SHP77 (cell line): ENCODE results near the gene RABL2A.
"Not testable (repeated sequence)": the region's sequence is repeated elsewhere in the genome, so short reads cannot be mapped to it uniquely, and the experiment has no call there.

Experiments used
- DNase-seq, 2 experiments: peaks; one replicate each; lab custom pipeline; 2025; lab: John Stamatoyannopoulos, UW

Gene RABL2A

DNA sequence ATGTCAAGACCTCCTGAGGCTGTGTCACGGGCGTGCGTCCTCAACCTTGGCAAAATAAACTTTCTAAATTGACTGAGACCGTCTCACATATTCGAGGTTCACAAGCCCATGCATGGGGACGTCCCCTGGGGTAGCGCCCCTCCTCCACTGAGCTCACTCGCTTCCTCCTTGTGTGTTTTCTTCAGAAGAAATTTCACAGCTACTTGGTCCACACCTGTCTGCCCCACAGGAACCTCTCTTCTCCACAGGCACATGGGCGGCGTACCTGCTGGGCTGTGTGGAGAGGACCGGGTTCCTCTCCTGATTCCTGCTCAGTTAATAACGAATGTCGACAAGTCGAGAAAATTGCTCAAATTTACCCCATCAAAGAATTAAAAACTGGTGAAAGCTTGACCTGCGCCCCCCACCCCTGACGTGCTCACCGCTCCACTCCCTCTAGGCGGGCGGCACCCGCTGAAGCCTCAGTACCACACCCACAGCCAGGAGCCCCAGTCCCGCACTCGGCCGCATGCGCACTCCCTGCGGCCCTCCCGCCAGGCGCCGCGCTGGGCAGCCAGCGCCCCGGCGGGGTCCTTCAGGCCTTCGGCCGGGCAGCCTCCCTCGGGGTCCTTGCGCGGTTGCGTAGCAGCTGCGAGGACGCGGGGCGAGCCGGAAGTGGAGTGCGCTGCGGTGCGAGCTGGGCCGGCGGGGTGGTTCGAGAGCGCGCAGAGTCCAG lies at the start of gene RABL2A:
Gene RABL2A, plus strand, starts transcription at position 651 of the 715 bp plus-strand sequence. CDS start 1,341 bp downstream, outside the sequence.
- DNase-seq: not testable (repeated sequence)

GRCh38 chr2:113578508-113578907 lies 48.6 kb upstream of the RABL2A start:
- DNase-seq: not testable (repeated sequence)

DNA sequence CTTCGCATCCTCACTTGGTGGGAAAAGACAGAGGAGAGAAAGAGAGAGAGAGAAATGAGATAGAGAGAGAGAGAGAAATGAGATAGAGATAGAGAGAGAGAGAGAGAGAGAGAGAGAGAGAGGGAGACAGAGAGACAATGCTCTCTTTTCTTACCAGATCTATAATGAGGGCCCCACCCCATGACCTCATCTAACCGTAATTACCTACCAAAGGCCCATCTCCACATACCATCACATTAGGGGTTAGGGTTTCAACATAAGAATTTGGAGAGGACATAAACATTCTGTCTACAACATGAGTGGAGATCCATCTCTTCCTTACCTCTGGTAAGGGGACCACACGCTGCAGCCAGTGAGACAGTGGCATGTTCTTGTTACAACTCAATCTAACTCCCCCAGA lies 44.6 kb upstream of the RABL2A start:
- not testable (repeated sequence) for DNase-seq

DNA sequence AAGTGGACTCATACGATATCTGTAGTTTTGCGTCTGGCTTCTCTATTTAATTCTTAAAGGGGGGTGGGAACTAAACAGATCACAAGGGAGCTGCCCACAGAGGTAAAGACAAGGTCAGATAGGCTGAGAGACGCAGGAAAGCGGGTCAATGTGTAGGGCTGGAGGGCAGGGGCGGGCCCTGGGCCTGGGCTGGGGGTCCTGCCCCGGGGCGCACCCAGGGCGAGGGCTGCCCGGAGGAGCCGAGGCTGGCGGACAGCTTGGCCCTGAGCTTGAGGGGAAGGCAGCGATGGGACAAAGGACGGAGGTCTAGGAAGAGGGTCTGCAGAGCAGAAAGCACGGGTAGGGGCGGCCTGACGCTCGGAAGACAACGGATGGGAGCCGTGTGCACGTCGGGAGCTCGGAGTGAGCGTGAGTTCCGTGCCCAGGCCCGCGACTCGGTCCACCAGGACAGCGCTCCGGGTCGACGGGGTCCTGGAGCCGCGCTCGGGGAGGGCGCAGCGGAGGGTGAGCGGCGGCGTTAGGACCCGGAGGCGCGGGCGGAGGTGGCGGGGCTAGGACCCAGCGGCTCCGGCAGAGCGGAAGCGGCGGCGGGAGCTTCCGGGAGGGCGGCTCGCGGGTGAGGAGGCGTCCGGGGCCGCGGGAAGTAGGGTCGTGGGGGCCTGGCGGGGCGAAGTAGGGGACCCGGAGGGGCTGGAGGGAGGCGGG lies 43.4 kb upstream of the RABL2A start:
- DNase-seq: not testable (repeated sequence)

DNA sequence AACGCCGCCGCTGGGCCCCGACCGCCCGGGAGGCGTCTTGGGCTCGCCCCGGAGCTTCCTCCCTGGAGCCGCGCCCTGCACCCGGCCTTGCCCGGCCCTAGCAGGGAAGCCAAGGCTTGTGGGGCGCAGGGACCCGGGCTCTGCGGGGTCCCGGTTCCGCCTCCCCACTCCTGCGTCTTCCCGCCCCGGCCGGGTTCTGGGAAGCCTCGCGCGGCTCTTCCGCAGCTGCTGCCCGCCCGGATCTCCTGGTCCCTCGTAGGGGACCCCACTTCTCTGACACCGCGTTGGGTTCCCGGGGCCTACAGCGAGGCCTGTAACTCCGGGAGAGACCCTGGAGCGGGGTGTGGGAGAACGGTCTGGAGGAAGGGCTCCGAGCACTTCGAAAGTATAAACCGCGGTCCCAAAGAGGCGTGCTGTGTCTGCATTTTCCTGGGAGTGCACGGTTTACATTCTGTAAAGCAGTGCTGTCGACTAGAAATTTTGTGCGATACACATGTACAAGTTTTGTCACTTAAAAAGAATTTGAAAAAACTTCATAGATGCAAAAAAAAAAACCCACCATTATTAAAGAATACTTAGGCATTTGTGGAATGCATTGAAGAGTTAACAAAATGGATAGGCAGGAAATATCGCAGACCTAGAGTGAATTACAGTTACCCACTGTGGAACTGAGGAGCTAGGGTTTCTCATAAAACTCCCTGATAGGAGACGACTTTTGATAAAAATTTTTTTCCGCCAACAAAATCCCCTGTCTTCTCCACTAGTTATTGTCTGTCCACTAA lies 42.6 kb upstream of the RABL2A start:
- DNase-seq: not testable (repeated sequence)

DNA sequence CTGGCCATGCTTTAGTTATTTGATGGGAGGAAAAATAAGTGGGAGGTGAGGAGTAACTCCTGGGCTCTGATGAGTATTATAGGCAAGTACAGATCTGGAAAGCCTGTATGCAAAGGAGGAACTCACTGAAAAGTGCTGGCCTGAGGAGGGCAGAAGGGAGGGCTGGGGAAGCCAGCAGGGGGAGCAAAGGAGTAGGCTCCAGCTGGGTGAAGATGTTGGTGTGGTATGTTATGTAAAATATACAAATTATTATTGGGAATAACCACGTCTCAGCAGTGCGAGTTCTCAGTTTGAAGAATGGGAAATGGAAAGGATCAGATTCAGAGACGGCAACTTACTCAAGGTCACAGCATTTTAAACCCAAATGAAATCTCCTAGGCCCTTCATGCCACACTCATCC lies 39.9 kb upstream of the RABL2A start:
- DNase-seq: not testable (repeated sequence)

- not testable (repeated sequence) for DNase-seq
Measured at GRCh38 chr2:113589591-113589990, 37.5 kb upstream of the RABL2A start.

DNA sequence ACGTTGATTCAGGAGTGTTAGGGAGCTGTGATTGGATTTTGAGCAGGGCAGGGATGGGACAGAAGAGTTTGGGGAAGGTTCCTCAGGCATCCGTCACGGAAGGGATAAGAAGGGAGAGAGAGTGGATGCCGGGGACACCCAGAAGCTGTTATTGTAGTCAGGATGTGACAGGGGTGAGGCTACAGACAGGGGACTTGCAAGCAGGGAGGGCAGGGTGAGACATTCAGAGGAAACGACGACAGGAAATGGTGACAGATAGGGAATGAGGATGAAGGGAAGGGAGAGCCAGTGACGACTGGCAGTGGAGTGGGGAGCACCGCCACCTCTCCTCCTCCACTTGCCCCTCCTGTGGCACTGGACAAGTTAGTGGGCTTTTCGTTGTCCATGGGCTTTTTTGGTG lies 35.1 kb upstream of the RABL2A start:
- not testable (repeated sequence) for DNase-seq

GRCh38 chr2:113593280-113593679 lies 33.8 kb upstream of the RABL2A start:
- DNase-seq: not testable (repeated sequence)

DNA sequence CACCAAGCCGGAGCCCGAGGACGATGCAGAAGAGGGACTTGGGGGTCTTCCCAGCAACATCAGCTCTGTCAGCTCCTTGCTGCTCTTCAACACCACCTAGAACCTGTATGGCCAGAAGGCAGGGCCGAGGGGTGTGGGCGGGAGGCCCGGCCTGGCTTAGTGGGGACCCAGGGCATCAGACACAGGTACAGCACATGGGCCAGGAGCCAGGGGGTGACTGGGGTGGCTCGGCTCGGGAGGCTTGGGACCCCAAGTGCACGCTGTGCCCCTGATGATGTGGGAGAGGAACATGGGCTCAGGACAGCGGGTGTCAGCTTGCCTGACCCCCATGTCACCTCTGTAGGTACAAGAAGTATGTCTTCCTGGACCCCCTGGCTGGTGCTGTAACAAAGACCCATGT lies 31.3 kb upstream of the RABL2A start:
- not testable (repeated sequence) for DNase-seq

DNA sequence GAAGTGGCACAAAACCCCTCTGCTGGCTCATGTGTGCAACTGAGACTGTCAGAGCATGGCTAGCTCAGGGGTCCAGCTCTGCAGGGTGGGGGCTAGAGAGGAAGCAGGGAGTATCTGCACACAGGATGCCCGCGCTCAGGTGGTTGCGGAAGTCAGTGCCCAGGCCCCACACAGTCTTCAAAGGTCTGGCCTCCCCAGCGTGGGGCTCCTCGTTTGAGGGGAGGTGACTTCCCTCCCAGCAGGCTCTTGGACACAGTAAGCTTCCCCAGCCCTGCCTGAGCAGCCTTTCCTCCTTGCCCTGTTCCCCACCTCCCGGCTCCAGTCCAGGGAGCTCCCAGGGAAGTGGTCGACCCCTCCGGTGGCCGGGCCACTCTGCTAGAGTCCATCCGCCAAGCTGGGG lies 29.9 kb upstream of the RABL2A start:
- not testable (repeated sequence) for DNase-seq

GRCh38 chr2:113597572-113597971 lies 29.5 kb upstream of the RABL2A start:
- not testable (repeated sequence) for DNase-seq

GRCh38 chr2:113598180-113598579 lies 28.9 kb upstream of the RABL2A start:
- DNase-seq: not testable (repeated sequence)

DNA sequence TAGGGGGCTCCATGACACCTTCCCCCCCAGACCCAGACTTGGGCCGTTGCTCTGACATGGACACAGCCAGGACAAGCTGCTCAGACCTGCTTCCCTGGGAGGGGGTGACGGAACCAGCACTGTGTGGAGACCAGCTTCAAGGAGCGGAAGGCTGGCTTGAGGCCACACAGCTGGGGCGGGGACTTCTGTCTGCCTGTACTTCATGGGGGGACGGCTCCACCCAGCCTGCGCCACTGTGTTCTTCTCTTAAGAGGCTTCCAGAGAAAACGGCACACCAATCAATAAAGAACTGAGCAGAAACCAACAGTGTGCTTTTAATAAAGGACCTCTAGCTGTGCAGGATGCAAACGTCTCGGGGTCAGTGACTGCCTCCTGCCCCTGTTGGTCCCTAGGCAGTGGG lies 28.3 kb upstream of the RABL2A start:
- not testable (repeated sequence) for DNase-seq

DNA sequence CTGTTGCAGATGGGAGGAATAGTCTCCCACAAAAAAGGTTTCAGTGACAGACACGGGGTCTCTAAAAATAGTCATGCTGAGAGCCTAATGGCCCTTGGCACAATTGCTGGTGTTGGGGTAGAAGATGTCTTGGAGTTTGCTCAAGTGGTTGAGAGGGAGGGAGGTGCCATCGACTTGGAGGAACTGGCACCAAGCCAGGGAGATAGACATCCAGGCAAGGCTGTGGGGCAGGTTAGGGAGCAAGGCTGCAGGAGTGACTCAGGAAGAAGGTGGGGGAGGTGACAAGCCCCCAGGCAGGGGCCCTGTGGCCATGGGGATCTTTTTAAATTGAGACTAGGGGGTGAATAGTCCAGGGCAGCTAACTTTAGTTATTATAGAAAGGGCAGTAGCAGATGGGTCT lies 27.9 kb upstream of the RABL2A start:
- DNase-seq: not testable (repeated sequence)

- DNase-seq: not testable (repeated sequence)
Measured at GRCh38 chr2:113602040-113602769, 24.9 kb upstream of the RABL2A start.

- no peak for DNase-seq
Measured at GRCh38 chr2:113602869-113603466, 24.1 kb upstream of the RABL2A start.

GRCh38 chr2:113603467-113604084 lies 23.5 kb upstream of the RABL2A start:
- not testable (repeated sequence) for DNase-seq

DNA sequence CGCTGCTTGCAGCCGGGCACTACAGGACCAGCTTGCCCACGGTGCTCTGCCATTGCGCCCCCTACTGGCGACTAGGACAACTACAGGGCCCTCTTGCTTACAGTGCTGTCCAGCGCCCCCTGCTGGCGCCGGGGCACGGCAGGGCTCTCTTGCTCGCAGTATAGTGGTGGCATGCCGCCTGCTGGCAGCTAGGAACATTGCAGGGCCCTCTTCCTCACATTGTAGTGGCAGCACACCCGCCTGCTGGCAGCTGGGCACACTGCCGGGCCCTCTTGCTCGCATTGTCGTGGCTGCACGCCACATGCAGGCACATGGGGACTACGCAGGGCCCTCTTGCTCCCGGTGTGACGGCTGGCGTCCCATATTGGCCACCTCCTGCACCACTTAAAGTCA lies 23.0 kb upstream of the RABL2A start:
- not testable (repeated sequence) for DNase-seq

DNA sequence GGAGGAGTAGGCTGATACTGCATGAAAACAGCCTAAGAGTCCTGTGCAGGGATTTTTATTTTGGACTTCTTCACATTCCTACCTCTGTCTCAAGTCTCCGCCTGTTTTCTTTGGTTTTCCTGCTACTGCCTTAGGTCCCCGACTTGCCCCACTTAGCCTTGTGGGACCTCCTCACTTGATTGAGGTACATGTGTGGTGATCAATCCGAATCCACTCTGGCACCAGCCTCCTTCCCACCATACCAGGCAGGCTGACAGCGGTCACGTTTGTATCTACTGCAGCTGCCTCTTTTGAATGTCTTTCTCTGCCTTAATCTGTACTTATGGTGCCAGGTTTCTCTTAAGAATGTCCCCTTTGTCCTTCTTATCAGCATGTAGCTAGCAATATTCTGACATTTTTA lies 22.4 kb upstream of the RABL2A start:
- not testable (repeated sequence) for DNase-seq

- DNase-seq: not testable (repeated sequence)
Measured at GRCh38 chr2:113606036-113606435, 21.0 kb upstream of the RABL2A start.
